ENCODE results near the gene TPM2. TPM values are rescaled to one million over a fixed set of nuclear protein-coding genes. Genes with fewer than 3 reads are reported as not detected.

Gene TPM2
- total and polyA plus RNA-seq, 10 of the 15 experiments (the other 5 are each of a cell fraction or from before 2014, with no cell fraction given): 0.11 to 9.3 (median 1.1) TPM

GRCh38 chr9:35646533-35647265 is 43.0 kb downstream of the TPM2 start:
- CTCF ChIA-PET: interaction anchor here (0.6 to 8.8 kb wide), 36 partner anchors 10 to 575 kb away, joined by 3 to 139 read pairs (median 6); partner anchors contain the start of genes ARHGEF39, CCDC107, CD72 and CREB3
- Histone ChIP-seq H2AFZ (ENCODE audit: control insufficient read depth, low read depth, low read length) (peak overlapping the region; percentile 90), H3K4me2 (ENCODE audit: control insufficient read depth, insufficient read depth) (peak overlapping the region; percentile 93), H4K20me1 (ENCODE audit: control insufficient read depth, insufficient read depth) (no peaks in the 10 kb centered on the region), H3K9me3 (replicated peaks; ENCODE audit: control insufficient read depth, insufficient read depth, low read length) (no peaks in the 10 kb centered on the region), H3K4me3 (peak overlapping the region; percentile 96), H3K4me1 (ENCODE audit: control insufficient read depth, insufficient read depth, low read length) (peaks cover 27% of the 10 kb centered on the region), H3K79me2 (ENCODE audit: control insufficient read depth, insufficient read depth, low read length) (peaks cover 20% of the 10 kb centered on the region), H3K36me3 (ENCODE audit: control insufficient read depth in 2 of 2, insufficient read depth in 2 of 2, low read length in 1 of 2) (no peaks in the 10 kb centered on the region), H3K27ac (ENCODE audit: control insufficient read depth, insufficient read depth) (peak overlapping the region; percentile 89), H3K27me3 (replicated peaks in 1 of 2; ENCODE audit: control insufficient read depth in 2 of 2, insufficient read depth in 2 of 2, low read length in 1 of 2) (no peaks in the 10 kb centered on the region), H3K9ac (ENCODE audit: control insufficient read depth, insufficient read depth, low read length) (peak overlapping the region; percentile 90)
- BruUV-seq (replicated peaks): no TSS peak
- intact Hi-C loops (cut with micrococcal nuclease; ENCODE audit: unreplicated experiment) (loop anchor here (1.0 to 2.0 kb wide), 2 partner anchors 11 to 42 kb away; partner anchors contain the start of gene TESK1), in situ Hi-C loops (cut with MboI) (no loop called here)
- RAD21 ChIA-PET (ENCODE audit: unreplicated experiment): interaction anchor here (0.7 to 9.6 kb wide), 31 partner anchors 10 to 236 kb away, joined by 3 to 133 read pairs (median 7); partner anchors contain the start of genes ARHGEF39, CCDC107, CREB3 and GBA2
- SMC1A ChIA-PET (ENCODE audit: uncharacterized antibody, unreplicated experiment): interaction anchor here (0.7 to 7.7 kb wide), 27 partner anchors 12 to 204 kb away, joined by 3 to 114 read pairs (median 5); partner anchors contain the start of genes ARHGEF39, CCDC107, CD72 and CREB3
- no peak for DNase-seq (ENCODE audit: low read depth, low spot score)
- POLR2A ChIA-PET: interaction anchor here (0.5 to 11.1 kb wide), 22 partner anchors 11 to 532 kb away, joined by 3 to 163 read pairs (median 4); partner anchors contain the start of genes ARHGEF39, CCDC107, CD72 and CREB3
- ATAC-seq: peak; percentile 90
- FAIRE-seq: no peak
- under 1% methylated on average over 57 of the region's 58 CpGs for WGBS (ENCODE audit: insufficient coverage, insufficient replicate concordance, low lambda C conversion rate, missing lambda C conversion rate)
- TF ChIP-seq SMAD1 (IDR thresholded peaks at IDR 0.05; ENCODE audit: low read depth, partially characterized antibody) (no peak), NFYA (IDR thresholded peaks at IDR 0.05; ENCODE audit: borderline replicate concordance, low read depth, low read length) (no peak), IRF4 (IDR thresholded peaks at IDR 0.05; ENCODE audit: low read depth, low read length) (peak; percentile 36; the same call in 1 of the 2 replicates), EP300 (IDR thresholded peaks at IDR 0.05; ENCODE audit: borderline replicate concordance in 1 of 2, control insufficient read depth in 1 of 2, low read depth in 2 of 2, low read length in 2 of 2) (no peak), SMC3 (IDR thresholded peaks at IDR 0.05; ENCODE audit: borderline replicate concordance, low read length) (peak; percentile 58), ZNF384 (IDR thresholded peaks at IDR 0.05; ENCODE audit: borderline replicate concordance, low read depth, low read length) (no peak), EGR1 (IDR thresholded peaks at IDR 0.05; ENCODE audit: borderline replicate concordance in 1 of 2, low read depth in 2 of 2, low read length in 2 of 2) (peak in 1 of 2 experiments; percentile 91; a peak in 2 of 3 replicates), RFX5 (IDR thresholded peaks at IDR 0.05; ENCODE audit: low read depth, low read length) (no peak), DPF2 (IDR thresholded peaks at IDR 0.05) (peak; percentile 79), KLF5 (IDR thresholded peaks at IDR 0.05; ENCODE audit: partially characterized antibody) (no peak), YBX1 (IDR thresholded peaks at IDR 0.05) (no peak), NFXL1 (IDR thresholded peaks at IDR 0.05; ENCODE audit: borderline replicate concordance) (no peak), MYC (IDR thresholded peaks at IDR 0.05; ENCODE audit: insufficient read depth, insufficient read length, insufficient replicate concordance, low read length, severe bottlenecking) (no peak), TCF3 (IDR thresholded peaks at IDR 0.05; ENCODE audit: borderline replicate concordance, insufficient read depth, low read depth, low read length) (no peak; the same call in 1 of the 2 replicates), ELK1 (IDR thresholded peaks at IDR 0.05; ENCODE audit: low read depth, low read length) (no peak), ATF7 (IDR thresholded peaks at IDR 0.05; ENCODE audit: low read depth) (peak; percentile 21; the same call in 1 of the 2 replicates), MTA2 (IDR thresholded peaks at IDR 0.05; ENCODE audit: low read depth) (no peak), STAT1 (conservative IDR thresholded peaks at IDR 0.05) (no peak), ESRRA (IDR thresholded peaks at IDR 0.05; ENCODE audit: low read length) (peak; percentile 48; the same call in 1 of the 2 replicates), SPI1 (IDR thresholded peaks at IDR 0.05; ENCODE audit: borderline replicate concordance, insufficient read depth, low read depth, low read length) (no peak), YY1 (IDR thresholded peaks at IDR 0.05; ENCODE audit: low read depth, low read length) (peak; percentile 76), NR2F1 (conservative IDR thresholded peaks at IDR 0.05) (no peak), STAT3 (IDR thresholded peaks at IDR 0.05; ENCODE audit: low read depth, low read length) (no peak)
